NCI-H748 treated with DMSO at 0.1 percent for 48 hours (cell line): ENCODE measurements around the gene NBEAL2.

Experiments used
- DNase-seq: peaks from one replicate; lab custom pipeline; 2025; lab: John Stamatoyannopoulos, UW

The NBEAL2 gene

GRCh38 chr3:47000922-47001730, 21.7 kb downstream of the NBEAL2 start:
- no peak for DNase-seq

- DNase-seq, result no peak
Measured at GRCh38 chr3:47001731-47002170, 22.3 kb downstream of the NBEAL2 start.

GRCh38 chr3:47002171-47003055, 22.9 kb downstream of the NBEAL2 start:
- no peak for DNase-seq

- no peak for DNase-seq
Measured at GRCh38 chr3:47003056-47003410, 23.6 kb downstream of the NBEAL2 start.

GRCh38 chr3:47003461-47004368, 24.2 kb downstream of the NBEAL2 start:
- no peak for DNase-seq

GRCh38 chr3:47004369-47005211, 25.1 kb downstream of the NBEAL2 start:
- DNase-seq, result no peak

GRCh38 chr3:47005212-47006144, 26.0 kb downstream of the NBEAL2 start:
- DNase-seq, result no peak

- no peak for DNase-seq
Measured at GRCh38 chr3:47006145-47006651, 26.7 kb downstream of the NBEAL2 start.

GRCh38 chr3:47007001-47007400, 27.5 kb downstream of the NBEAL2 start:
- no peak for DNase-seq

- no peak for DNase-seq
Measured at GRCh38 chr3:47007482-47008233, 28.2 kb downstream of the NBEAL2 start.

- no peak for DNase-seq
Measured at GRCh38 chr3:47008234-47008796, 28.8 kb downstream of the NBEAL2 start.

GRCh38 chr3:47008851-47009224, 29.4 kb downstream of the NBEAL2 start:
- DNase-seq, result no peak

- peak; percentile 80 for DNase-seq
Measured at GRCh38 chr3:47009225-47010110, 30.0 kb downstream of the NBEAL2 start.

GRCh38 chr3:47010111-47010712, 30.7 kb downstream of the NBEAL2 start:
- no peak for DNase-seq

GRCh38 chr3:47010910-47011309, 31.4 kb downstream of the NBEAL2 start:
- no peak for DNase-seq

GRCh38 chr3:47011371-47011770, 31.9 kb downstream of the NBEAL2 start:
- DNase-seq, result no peak
